ENCODE measurements around the gene BCL7C.
A peak's percentile ranks its signal among the peaks of the same experiment; 100 is the strongest.
"Not testable (repeated sequence)": the region's sequence is repeated elsewhere in the genome, so short reads cannot be mapped to it uniquely, and the experiment has no call there.

Gene BCL7C

DNA sequence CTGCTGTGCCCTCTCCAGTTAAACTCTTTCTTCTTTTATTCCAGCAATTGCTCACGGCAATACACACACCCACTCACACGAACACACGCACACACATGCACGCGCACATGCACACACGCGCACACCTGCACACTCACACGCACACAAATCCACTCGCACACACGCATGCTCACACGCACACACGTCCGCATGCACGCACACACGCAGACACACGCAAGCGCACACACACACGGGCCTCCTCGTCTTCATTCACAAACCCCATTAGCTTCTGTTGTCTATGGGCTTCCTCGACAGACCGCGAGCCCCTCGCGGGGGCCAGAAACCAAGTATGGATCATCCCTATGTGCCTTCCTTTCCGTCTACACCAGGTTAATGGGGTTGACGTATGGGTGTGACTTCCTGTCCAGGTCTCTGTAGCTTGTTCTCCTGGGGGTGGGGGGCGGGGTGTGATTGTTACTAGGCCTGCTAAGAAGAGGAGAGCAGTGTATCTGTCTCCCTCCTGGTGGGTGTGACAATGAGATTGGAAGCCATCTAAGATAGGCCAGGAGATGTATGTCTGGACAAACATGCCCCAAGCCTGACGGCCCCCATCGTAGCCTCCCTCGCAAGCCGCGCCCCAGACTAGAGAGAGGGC lies 1.9 kb upstream of the BCL7C start:
- DNase-seq (ENCODE audit: low read depth in 1 of 2, low spot score in 1 of 2): no peak

DNA sequence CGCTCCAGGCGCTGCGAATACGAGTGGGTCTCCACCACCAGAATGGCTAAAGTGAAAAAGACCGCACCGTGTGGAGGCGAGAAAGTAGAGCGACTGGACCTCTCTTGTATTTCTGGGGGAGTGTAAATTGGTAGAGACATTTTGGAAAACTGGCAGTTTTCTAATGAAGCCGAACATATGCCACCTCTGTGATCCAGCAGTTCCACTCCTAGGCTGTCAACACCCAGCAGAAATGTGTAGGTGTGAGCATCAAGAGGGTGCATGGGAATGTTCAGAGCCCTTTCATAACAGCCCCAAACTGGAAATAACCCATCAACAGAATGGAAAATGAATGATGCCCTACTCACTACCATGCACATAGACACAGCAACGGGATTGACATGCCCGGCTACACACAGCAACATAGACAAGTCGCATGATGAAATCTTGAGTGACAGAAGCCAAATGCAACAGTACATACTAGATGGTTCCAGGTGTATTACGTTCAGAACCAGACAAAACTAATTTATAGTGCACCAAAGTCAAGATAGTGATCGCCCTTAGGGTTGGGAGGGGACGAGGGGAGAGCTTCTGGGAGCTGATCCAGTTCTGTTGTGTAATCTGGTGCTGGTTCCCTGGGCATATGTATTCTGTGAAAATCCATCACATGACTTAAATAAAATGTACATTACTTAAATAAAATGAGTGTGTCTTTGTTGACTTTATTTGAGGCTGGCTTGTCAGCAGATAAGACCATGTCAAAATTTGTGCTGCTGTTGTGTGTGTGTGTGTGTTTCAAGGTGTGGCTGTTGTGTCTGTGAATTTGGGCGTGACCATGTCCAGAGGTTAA lies 877 bp upstream of the BCL7C start:
- no peak for DNase-seq (ENCODE audit: low read depth in 1 of 2, low spot score in 1 of 2)

DNA sequence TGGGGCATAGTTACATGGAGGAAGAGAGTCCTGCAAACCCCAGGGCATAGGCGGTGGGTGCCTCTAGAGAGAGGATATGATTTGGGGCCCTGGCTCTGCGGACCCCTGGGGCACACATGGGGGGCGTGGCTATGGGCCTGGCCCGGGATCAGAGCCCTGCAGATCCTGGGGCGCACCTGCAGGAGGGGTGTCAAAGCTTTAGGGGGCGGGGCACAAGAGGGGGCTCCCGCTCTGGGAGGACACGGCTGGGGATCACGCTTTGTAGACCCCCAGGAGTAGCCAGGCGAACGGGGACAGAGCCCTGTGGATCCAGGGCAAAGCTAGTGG lies 497 bp downstream of the BCL7C start:
- DNase-seq (ENCODE audit: low read depth in 1 of 2, low spot score in 1 of 2): no peak

DNA sequence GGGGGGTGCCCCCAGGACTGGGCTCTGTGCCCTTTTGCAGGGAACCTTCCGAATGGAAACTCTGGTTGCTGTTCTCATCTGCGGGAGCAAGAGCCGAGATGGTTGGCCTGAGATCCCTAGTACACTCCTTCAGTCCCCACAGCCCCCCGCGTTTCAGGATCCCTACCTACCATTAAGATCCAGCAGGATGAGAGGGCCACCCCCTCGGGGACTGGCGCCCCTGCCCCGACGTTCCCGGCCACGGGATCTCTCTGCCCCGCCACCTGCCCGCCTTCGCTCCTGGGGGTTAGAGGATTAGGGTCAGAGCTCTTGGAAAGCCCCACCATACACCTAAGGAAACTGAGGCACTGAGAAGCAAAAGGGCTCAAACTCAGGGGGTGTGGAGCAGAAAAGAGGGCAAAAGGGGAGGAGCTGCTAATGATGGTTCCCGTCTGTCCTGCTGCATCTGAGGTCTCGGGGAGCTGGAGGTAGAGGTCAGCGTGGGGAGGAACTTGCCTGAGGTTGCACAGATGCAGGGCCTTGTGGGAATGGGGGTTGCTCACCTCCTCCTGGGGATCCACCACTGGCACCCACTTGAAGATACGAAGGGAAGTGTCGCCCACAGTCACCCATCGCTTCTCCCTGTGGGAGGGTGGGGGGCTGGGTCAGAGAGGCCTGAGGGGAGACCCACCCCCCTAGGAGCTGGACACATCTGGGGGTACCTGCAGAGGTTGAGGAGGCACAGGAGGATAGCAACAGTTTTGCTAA lies 1.0 kb downstream of the BCL7C start:
- DNase-seq (ENCODE audit: low read depth in 1 of 2, low spot score in 1 of 2): no peak

DNA sequence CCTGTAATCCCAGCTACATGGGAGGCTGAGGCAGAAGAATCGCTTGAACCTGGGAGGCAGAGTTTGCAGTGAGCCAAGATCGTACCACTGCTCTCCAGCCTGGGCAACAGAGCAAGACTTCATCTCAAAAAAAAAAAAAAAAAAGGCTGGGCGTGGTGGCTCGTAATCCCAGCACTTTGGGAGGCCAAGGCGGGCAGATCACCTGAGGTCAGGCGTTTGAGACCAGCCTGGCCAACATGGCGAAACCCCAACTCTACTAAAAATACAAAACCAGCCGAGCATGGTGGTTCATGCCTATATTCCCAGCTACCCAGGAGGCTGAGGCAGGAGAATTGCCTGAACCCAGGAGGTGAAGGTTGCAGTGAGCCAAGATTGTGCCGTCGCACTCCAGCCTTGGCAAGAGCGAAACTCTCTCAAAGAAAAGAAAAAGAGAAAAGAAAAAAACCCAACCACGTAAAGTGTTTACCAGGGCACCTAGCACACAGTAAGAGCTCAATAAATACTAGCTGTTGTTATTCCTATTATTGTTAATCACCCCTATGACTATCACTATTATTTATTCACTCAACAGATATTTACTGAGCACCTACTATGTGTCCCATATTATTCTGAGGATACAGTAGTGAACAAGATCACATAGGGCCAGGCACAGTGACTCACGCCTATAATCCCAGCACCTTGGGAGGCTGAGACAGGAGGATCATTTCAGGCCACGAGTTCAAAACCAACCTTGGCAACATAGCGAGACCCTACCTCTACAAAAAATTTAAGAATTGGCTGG lies 2.6 kb downstream of the BCL7C start:
- DNase-seq (ENCODE audit: low read depth in 1 of 2, low spot score in 1 of 2): not testable (repeated sequence)

DNA sequence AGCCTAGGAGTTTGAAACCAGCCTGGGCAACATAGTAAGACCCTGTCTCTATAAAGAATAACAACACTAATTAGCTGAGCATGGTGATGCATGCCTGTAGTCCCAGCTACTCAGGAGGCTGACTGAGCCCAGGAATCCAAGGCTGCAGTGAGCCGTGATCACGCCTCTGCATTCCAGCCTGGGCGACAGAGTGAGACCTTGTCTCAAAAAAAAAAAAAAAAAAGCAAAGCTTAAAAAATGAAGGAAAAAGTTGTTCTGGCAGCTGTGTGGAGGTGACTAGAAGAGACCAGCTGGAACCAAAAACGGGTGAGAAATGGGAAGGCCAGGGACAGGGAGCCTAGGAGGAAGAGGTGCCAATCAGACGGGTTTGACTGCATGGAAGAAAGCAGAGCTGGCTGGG lies 4.2 kb downstream of the BCL7C start:
- DNase-seq (ENCODE audit: low read depth in 1 of 2, low spot score in 1 of 2): no peak

DNA sequence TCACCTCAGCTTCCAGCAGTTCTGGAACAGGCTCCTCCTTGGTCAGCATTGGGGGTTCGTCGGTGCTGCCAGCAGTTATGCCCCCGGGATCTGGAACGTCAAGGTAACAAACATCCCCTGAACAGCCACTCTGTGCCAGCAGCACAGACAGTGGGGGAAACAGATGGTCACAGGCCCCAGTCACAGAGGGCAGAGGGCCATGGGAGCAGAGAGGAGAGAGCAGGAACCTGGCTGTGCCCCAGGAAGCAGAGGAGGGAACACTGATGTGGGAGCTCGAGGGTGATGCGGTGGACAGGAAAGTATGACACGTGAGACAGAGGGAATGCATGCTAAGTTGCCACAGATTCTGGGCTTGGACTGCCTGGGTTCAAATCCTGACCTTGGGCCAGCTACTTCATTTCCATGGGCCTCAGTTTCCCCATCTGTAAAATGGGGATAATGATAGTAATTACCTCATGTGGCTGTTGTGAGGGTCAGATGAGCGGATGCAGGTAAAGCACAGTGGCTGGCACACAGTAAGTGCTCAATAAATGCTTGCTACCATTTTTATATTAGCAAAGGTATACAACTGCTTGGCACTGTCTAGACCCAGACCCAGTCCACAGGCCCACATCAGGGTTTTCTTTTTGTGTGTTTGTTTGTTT lies 4.9 kb downstream of the BCL7C start:
- DNase-seq (ENCODE audit: low read depth in 1 of 2, low spot score in 1 of 2): no peak

DNA sequence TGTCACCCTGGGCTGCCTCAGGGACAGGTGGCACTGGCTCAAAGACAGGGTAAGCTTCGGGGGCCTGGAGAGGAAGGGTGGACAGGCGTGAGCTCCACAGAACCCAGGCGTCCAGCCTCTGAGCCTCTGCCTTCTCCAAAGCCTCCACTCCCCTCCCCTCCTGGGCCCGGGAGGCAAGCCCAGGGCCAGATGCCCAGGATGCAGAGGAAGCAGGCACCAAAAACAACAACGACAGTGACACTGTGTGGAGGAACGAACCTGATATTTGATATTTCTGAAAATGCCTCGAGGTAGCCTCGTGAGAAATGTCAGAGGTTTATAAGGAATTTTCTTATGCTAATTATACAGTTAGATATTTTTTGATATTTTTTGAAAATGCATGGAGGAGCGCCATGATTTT lies 6.0 kb downstream of the BCL7C start:
- no peak for DNase-seq (ENCODE audit: low read depth in 1 of 2, low spot score in 1 of 2)

DNA sequence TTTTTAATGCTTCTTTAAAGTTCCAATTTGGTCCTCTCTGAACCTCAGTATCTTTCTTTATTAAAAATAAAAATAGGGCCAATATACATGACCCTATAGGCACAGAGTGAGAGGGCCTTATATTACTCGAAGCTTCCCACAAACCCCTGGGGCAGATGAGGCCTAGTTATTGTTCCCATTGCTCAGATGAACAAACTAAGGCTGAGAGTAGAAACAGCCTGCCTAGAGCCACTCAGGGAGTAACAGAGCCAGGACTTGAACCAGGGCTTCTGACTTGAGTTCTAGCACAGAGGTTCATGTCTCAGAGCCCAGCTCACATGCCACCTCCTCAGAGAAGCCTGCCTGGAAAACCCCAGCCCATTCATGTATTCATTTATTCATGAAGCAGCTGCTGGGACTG lies 7.7 kb downstream of the BCL7C start:
- no peak for DNase-seq (ENCODE audit: low read depth in 1 of 2, low spot score in 1 of 2)

DNA sequence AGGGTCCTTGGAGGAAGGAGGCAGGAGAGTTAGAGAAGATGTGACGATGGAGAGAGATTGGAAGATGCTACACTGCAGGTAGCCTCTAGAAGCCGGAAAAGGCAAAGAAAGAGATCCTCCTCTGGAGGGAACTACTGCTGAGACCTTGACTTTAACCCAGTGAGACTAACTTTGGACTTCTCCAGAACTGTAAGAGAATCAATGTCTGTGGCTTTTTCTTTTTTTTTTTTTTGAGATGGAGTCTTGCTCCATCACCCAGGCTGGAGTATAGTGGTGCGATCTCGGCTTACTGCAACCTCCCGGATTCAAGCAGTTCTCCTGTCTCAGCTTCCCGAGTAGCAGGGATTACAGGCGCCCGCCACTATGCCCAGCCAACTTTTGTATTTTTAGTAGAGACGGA lies 8.7 kb downstream of the BCL7C start:
- no peak for DNase-seq (ENCODE audit: low read depth in 1 of 2, low spot score in 1 of 2)

DNA sequence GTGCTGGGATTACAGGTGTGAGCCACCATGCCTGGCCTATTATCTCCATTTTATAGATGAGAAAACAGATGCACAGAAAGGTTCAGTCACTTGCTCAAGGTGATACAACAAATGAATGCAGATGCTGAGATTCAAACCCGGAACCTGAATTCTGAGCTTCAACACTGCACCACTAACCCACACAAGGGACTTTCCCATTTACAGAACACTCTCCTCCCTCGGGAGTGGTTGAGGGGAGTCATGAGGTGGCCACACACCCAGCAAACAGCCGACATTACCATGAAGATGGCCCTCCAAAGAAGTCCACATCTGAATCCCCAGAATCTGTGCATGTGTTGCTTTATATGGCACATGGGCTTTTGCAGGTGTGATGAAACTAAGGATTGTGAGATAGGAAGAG lies 9.1 kb downstream of the BCL7C start:
- DNase-seq (ENCODE audit: low read depth in 1 of 2, low spot score in 1 of 2): no peak

DNA sequence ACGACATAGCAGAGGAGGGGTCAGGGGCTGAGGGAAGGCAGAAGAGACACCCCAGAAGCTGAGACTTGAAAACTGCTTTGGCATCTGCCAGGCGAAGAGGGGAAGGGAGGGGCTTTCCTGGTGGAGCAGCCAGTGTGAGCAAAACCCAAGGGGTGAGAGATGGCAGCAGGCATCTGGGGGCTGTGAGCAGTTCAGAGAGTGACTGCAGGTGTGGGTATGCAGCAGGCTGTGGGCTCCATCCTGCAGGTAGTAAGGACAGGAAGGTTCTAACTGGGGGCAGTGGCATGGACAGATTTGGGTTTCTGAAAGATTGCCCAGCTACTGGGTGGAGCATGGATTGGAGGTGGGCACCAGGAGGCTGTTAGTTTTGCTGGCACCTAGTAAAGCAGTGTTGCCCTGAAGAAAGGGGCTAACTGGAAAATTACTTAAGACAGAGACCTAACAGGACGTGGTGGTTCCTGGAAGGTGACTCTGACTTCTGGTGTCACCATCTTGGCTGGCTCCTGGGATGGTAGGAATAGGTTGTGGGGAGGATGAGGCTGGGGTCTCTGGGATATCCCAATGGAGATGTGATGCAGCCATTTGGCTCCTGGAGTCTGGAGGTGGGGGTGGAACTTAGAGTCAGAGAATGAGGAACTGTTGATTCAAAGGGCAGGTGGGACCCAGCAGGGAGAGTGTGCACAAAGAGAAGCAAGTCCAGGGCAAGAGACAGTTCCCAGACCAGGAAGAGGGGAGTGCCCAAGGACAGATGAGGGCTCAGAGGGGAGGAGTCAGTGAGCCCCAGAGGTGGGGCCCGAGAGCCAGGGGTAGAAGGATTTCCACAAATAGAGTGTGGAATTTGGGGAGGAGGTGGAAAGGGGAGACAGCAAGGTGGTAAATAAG lies 11.2 kb downstream of the BCL7C start:
- DNase-seq (ENCODE audit: low read depth in 1 of 2, low spot score in 1 of 2): no peak

DNA sequence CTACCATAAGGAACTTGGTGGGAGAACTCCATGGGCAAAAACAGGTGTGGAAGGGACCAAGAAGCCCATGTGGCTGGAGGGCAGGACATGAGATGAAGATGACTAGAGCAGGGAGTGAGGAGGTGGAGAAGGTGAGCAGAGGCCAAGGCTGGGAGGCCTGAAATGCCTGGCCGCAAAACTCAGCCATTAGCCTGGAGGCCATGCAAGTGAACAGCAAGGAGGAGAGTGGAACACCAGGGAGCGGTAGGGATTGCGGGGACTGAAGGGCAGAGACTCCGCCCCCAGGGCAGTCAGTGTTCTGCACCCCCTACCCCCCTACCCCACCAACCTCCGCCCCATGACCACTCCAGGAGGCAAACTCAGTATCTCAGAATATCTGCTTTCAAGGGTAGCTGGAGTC lies 17.0 kb downstream of the BCL7C start:
- DNase-seq (ENCODE audit: low read depth in 1 of 2, low spot score in 1 of 2): no peak

DNA sequence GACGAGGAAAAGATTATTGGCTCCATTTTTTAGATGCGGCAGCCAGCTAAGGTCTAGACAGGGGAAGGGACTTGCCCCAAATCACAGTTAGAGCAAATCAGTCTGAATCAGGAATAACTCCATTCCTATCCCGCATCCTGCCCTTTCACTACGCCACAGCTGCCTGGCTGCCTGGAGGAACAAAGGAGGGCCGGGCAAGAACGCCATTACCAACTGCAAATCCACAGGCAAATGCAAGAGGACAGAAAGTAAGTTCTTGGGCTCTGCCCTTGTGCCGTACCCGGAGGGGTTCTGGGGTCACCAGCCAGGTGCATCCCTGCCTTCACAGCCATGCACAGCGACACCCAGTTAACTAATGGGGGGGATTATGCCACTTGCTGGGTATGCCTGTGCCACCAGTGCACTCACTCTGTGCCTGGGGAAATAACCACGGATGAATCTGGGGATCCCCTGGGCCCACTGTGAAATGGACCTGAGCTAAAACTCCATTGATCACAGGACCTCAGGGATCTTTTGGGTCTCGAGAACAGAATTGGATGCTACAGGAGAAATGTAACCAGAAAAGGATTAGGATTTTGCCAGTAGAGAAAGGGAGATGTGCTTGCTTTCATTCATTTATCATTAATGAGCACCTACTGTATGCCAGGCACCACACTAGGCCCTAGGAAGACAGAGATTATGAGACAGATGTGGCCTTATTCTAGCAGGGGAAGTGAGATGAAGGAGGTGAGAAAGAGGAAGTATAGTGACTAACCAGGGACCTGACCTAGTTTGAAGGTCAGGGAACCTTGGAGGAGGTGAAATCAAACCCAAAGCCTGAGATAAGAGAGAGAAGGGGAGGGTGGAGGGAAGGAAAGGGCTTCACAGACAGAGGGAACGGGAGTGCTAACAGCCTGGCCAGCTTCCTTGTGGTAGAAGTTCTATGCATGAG lies 17.7 kb downstream of the BCL7C start:
- DNase-seq (ENCODE audit: low read depth in 1 of 2, low spot score in 1 of 2): no peak

DNA sequence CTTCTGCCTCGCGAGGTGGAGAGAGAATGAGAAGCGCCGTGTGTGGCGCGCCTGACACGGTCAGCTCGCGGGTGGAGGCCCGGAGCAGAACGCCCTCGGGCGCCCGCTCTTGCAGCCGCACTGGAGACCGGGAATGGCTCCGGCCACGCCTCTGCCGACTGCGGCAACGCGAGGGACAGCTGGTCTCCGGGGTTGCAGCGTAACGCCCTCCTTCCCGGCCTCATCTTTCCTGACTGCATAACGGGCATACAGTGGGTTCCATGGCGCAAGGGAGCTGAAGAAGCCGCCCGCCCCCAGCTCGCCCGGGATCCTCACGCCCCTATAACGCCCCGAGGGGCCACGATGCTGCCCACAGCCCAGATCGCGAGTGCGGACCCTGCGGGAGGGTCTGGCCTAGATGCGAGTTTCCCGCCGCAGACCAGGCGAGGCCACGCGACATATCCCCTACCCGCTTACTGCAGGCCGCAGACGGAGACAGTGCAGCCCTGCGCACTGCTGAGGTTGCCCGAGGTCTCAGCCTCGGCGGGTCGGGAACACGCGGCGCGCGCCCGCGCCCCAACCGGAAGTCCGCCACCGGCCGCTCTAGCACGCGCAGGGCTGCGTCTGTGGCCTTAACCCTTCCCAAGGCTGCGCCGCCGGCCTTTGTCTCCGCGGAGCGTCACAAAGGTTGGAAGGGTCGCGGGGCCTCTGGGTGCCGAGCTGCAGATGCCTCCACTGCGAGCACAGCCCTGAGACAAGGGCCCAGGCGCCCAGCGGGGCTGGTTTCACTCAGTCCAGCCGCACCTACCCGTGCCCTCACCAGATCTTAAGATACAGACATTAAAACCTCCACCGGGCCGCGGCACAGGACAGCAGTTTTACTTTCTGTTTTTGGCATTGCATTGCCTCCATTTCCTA lies 18.8 kb downstream of the BCL7C start:
- peak; percentile 80 to 87 for DNase-seq (ENCODE audit: low read depth in 1 of 2, low spot score in 1 of 2)

DNA sequence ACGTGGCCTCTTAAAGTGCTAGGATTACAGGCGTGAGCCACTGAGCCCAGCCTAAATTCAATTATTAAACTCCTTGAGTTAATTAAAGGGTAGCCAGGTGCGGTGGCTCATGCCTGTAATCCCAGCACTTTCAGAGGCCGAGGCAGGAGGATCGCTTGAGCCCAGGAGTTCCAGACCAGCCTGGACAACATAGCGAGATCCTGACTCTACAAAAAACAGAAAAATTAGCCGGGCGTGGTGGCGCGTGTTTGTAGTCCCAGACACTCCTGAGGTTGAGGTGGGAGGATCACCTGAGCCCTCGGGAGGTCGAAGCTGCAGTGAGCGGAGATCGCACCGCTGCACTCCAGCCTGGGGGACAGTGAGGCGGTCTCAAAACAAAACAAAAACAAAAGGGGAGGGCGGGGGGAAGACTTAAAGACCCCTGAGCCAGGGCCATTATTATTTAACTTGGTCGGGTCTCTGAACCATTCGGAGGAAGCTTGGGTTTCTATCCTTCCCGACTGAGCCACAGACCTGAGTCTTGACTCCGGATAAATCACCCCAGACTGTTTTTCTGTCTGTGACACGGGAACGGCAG lies 19.5 kb downstream of the BCL7C start:
- DNase-seq (ENCODE audit: low read depth in 1 of 2, low spot score in 1 of 2): no peak

DNA sequence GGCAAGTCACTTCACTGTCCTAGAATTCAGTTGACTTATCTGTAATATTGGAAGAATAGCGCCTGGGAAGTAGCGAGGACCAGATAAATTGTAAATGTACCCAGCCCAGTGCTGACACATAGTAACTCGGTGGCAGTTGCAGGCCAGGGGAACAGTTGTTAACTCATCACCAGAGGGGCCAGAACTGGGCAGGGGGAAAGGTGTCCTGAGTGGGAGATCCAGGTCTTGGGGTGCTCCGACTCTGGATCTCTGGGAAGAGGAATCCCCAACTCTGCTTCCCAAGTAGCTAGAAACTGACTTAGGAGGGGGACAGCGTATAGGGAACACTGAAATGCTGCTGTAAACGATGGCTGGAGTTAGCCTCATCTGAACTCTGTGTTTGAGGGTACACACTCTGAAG lies 23.0 kb downstream of the BCL7C start:
- no peak for DNase-seq (ENCODE audit: low read depth in 1 of 2, low spot score in 1 of 2)

DNA sequence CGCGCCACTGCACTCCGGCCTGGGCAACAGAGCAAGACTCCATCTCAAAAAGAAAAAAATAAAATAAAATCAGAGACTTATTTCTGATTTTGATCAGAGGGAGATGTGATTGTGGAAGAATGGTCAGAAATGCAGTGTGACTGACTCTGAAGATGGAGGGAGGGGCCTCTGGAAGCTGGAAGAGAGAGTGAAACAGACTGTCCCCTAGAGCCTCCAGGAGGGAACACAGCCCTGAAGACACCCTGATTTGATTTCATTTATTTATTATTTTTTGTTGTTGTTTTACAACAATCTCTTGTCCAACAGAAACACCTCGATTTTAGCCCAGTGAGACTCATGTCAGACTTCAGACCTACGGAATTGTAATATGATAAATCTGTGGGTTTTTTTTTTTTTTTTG lies 26.1 kb downstream of the BCL7C start:
- no peak for DNase-seq (ENCODE audit: low read depth in 1 of 2, low spot score in 1 of 2)

All from activated CD4-positive, alpha-beta T cell treated with anti-CD3 and anti-CD28 coated beads, Interleukin-2, amount 50 U/mL, for 24 hours (primary cell).